ENCODE results near the gene CLCN6.

DNA sequence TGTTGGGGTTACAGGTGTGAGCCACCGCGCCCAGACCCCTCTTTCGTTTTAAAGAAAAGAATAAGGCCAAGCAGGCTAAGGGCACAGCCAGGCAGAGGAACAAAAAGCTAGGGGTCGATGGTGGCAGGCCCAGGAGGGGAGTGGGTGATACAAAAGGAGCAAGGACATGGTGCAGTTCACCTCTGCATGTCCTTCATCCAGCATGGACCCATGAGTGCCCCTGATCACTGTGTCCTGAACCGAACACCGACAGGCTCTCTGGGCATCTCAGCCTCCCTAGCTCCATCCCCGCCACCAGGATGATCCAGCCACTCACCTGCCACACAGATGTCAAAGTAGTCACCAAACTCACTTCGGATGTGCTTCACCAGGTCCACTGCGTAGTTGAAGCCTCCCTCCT lies 6.1 kb upstream of the CLCN6 start:
- TF ChIP-seq, protein P1, sequence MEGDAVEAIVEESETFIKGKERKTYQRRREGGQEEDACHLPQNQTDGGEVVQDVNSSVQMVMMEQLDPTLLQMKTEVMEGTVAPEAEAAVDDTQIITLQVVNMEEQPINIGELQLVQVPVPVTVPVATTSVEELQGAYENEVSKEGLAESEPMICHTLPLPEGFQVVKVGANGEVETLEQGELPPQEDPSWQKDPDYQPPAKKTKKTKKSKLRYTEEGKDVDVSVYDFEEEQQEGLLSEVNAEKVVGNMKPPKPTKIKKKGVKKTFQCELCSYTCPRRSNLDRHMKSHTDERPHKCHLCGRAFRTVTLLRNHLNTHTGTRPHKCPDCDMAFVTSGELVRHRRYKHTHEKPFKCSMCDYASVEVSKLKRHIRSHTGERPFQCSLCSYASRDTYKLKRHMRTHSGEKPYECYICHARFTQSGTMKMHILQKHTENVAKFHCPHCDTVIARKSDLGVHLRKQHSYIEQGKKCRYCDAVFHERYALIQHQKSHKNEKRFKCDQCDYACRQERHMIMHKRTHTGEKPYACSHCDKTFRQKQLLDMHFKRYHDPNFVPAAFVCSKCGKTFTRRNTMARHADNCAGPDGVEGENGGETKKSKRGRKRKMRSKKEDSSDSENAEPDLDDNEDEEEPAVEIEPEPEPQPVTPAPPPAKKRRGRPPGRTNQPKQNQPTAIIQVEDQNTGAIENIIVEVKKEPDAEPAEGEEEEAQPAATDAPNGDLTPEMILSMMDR (optimal IDR thresholded peaks at IDR 0.05 in 1 of 3, IDR thresholded peaks at IDR 0.05 in 1 of 3, conservative IDR thresholded peaks at IDR 0.05 in 1 of 3; ENCODE audit: extremely low read depth in 1 of 3, insufficient read depth in 2 of 3, low read length in 3 of 3) = no peak
- no peak for TF ChIP-seq EZH2 (IDR thresholded peaks at IDR 0.05; ENCODE audit: low read length)

Data from keratinocyte (primary cell).